ENCODE results near the gene DTNBP1.

DNA sequence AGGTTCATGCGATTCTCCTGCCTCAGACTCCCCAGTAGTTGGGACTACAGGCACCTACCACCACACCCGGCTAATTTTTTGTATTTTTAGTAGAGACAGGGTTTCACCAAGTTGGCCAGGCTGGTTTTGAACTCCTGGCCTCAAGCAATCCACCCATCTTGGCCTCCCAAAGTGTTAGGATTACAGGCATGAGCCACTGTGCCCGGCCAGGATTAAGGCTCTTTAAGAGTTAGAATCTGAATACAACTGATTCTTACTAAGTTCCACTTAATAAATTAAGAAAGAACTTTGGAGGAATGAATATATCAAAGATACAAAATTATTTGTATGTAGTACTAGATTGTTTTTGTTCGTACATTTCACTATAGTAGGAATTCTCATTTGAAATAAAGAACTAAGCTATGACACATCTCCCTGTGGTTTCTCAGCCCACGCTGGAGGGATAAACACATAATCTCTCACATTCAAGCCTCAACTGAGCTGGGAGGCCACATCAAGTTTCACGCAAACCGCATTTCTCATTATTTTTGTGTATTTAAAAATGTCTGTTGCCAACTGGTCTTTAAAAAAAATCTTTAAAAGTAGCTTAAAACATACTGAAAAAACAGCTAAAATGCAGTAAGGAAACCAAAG is 34.2 kb downstream of the DTNBP1 start:
- TF ChIP-seq YY1 (IDR thresholded peaks at IDR 0.05; ENCODE audit: insufficient read depth, insufficient read length) (no peak), ZNF274 (IDR thresholded peaks at IDR 0.05; ENCODE audit: low read depth, low read length) (no peak)

Measured in NT2/D1 (cell line).